HL-60 (cell line): ENCODE measurements around the gene ETV5.

ENCODE experiments used
- DNase-seq, 2 experiments: peaks; one replicate each; pipeline ENCODE4 v3.0.0-alpha.2; 2010 to 2020; ENCODE audit warnings: low read depth in 1 of 2, low spot score in 1 of 2
- H3K27ac ChIP-seq: fragments of 250-450 bp; sonication (Bioruptor Pico); replicated peaks from 2 replicates; pipeline ENCODE4 v1.5.1; 2020; ENCODE audit warnings: mild to moderate bottlenecking, moderate library complexity
- H3K27me3 ChIP-seq: fragments of 250-450 bp; sonication (Bioruptor Pico); 2 replicates; pipeline ENCODE4 v1.5.1; 2021; ENCODE audit warnings: mild to moderate bottlenecking, moderate library complexity; ENCODE audit not compliant: insufficient read depth, poor library complexity, severe bottlenecking
- H3K4me3 ChIP-seq: replicated peaks from 2 replicates; pipeline ENCODE4 v1.5.1; 2011; ENCODE audit warnings: mild to moderate bottlenecking, control low read depth, low read length; ENCODE audit not compliant: insufficient read depth
- CTCF ChIP-seq: IDR thresholded peaks from one replicate; pipeline ENCODE4 v1.5.1; 2011; ENCODE audit warnings: low read length, control low read depth, inconsistent platforms; ENCODE audit not compliant: insufficient read depth
- GABPA ChIP-seq: IDR thresholded peaks from 2 replicates; pipeline ENCODE4 v1.6.1; 2012; ENCODE audit warnings: low read depth
- POLR2AphosphoS5 ChIP-seq: IDR thresholded peaks from 2 replicates; pipeline ENCODE4 v1.6.1; 2012; ENCODE audit warnings: low read depth
- REST ChIP-seq: IDR thresholded peaks from 2 replicates; pipeline ENCODE4 v1.6.1; 2012; ENCODE audit warnings: low read depth; ENCODE audit not compliant: insufficient replicate concordance
- SPI1 ChIP-seq: IDR thresholded peaks from 2 replicates; pipeline ENCODE4 v1.6.1; 2012; ENCODE audit warnings: low read depth, mild to moderate bottlenecking, borderline replicate concordance

The ETV5 gene

GRCh38 chr3:186108106-186108940 lies 566 bp downstream of the ETV5 start:
- H3K27me3 ChIP-seq: no peaks in the 10 kb centered on the region
- DNase-seq: peak; percentile 39 to 61
- peak overlapping the region; percentile 74 for H3K27ac ChIP-seq
- peak overlapping the region; percentile 91 for H3K4me3 ChIP-seq
- TF ChIP-seq GABPA (no peak), REST (no peak), CTCF (no peak), POLR2AphosphoS5 (no peak), SPI1 (no peak)

GRCh38 chr3:186107215-186108105 lies 1.4 kb downstream of the ETV5 start:
- H3K27me3 ChIP-seq: no peaks in the 10 kb centered on the region
- peak overlapping the region; percentile 74 for H3K27ac ChIP-seq
- H3K4me3 ChIP-seq: peak overlapping the region; percentile 91
- DNase-seq: peak in 1 of 2 experiments; percentile 72
- TF ChIP-seq POLR2AphosphoS5 (no peak; the same call in 1 of the 2 replicates), CTCF (no peak), SPI1 (no peak), REST (no peak), GABPA (no peak)

GRCh38 chr3:186105543-186105942 lies 3.3 kb downstream of the ETV5 start:
- no peak for TF ChIP-seq CTCF
- TF ChIP-seq GABPA: no peak
- no peak for TF ChIP-seq POLR2AphosphoS5
- no peak for TF ChIP-seq REST
- TF ChIP-seq SPI1: no peak
- DNase-seq: no peak
- H3K27me3 ChIP-seq: no peaks in the 10 kb centered on the region
- no peak overlapping the region for H3K27ac ChIP-seq
- H3K4me3 ChIP-seq: no peak overlapping the region
